HG02938 (cell line): ENCODE measurements around the gene ADORA2B.

Experiments
- ATAC-seq: cut with Tn5 transposase; IDR thresholded peaks from one replicate; pipeline ENCODE4 v1.9.1; 2021; ENCODE audit warnings: mild to moderate bottlenecking, moderate library complexity; ENCODE audit not compliant: unreplicated experiment

ADORA2B gene

GRCh38 chr17:15952916-15953790 is 8.2 kb downstream of the ADORA2B start:
- no peak for ATAC-seq

- no peak for ATAC-seq
These were observed 9.3 kb downstream of the ADORA2B start for GRCh38 chr17:15954222-15954621.

- ATAC-seq: no peak
These were observed 11.0 kb downstream of the ADORA2B start for GRCh38 chr17:15955793-15956541.

- ATAC-seq: no peak
These were observed 12.3 kb downstream of the ADORA2B start for GRCh38 chr17:15957206-15957605.

- no peak for ATAC-seq
These were observed 12.8 kb downstream of the ADORA2B start for GRCh38 chr17:15957608-15958307.

- no peak for ATAC-seq
These were observed 13.5 kb downstream of the ADORA2B start for GRCh38 chr17:15958484-15958854.

- no peak for ATAC-seq
These were observed 18.8 kb downstream of the ADORA2B start for GRCh38 chr17:15963670-15964110.

GRCh38 chr17:15965528-15965927 is 20.6 kb downstream of the ADORA2B start:
- ATAC-seq: no peak

- no peak for ATAC-seq
These were observed 21.4 kb downstream of the ADORA2B start for GRCh38 chr17:15966183-15966878.

GRCh38 chr17:15966879-15967248 is 21.9 kb downstream of the ADORA2B start:
- ATAC-seq: no peak

GRCh38 chr17:15967706-15968399 is 22.9 kb downstream of the ADORA2B start:
- ATAC-seq: no peak

GRCh38 chr17:15969463-15969862 is 24.5 kb downstream of the ADORA2B start:
- no peak for ATAC-seq

GRCh38 chr17:15970500-15970899 is 25.6 kb downstream of the ADORA2B start:
- ATAC-seq: no peak

GRCh38 chr17:15971098-15971678 is 26.3 kb downstream of the ADORA2B start:
- ATAC-seq: no peak

- ATAC-seq: no peak
These were observed 27.0 kb downstream of the ADORA2B start for GRCh38 chr17:15971882-15972281.

GRCh38 chr17:15972497-15972951 is 27.6 kb downstream of the ADORA2B start:
- ATAC-seq: no peak

GRCh38 chr17:15973016-15973415 is 28.1 kb downstream of the ADORA2B start:
- ATAC-seq: no peak

- no peak for ATAC-seq
These were observed 28.9 kb downstream of the ADORA2B start for GRCh38 chr17:15973834-15974233.

- ATAC-seq: no peak
These were observed 33.0 kb downstream of the ADORA2B start for GRCh38 chr17:15977894-15978293.

- no peak for ATAC-seq
These were observed 33.7 kb downstream of the ADORA2B start for GRCh38 chr17:15978606-15979005.
